ENCODE data around the gene B4GALT2.
A peak's percentile ranks its signal among the peaks of the same experiment; 100 is the strongest.

The B4GALT2 gene

DNA sequence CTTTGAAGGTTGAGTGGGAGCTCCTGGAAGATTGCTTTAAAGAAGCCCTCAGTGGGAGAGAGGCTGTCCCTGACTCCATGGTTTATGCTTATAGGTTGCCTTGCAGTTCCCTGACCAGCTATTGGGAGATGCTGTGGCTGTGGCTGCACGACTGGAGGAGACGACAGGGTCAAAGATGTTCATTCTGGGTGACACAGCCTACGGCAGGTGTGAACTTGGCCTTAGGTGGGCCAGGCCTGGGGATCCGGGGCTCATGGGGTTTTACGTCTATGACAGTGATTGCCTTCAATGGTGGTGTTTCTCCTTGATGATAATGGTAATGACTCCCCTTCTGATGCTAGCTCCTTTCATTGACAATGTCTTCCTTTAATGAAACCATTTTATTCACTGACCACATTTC lies 8.5 kb upstream of the B4GALT2 start:
- no peak for DNase-seq

DNA sequence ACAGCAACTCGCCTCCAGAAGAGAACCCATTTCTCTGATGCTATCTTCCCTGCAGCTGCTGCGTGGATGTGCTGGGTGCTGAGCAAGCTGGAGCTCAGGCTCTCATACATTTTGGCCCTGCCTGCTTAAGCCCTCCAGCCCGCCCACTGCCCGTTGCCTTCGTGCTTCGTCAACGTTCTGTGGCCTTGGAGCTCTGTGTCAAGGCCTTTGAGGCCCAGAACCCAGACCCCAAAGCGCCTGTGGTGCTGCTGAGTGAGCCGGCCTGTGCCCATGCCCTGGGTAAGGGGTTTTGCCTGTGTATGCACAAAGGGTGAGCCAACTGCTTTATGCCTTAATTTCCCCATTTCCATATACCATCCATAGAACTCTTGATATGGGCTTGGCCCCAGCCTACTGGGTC lies 8.1 kb upstream of the B4GALT2 start:
- DNase-seq: no peak

DNA sequence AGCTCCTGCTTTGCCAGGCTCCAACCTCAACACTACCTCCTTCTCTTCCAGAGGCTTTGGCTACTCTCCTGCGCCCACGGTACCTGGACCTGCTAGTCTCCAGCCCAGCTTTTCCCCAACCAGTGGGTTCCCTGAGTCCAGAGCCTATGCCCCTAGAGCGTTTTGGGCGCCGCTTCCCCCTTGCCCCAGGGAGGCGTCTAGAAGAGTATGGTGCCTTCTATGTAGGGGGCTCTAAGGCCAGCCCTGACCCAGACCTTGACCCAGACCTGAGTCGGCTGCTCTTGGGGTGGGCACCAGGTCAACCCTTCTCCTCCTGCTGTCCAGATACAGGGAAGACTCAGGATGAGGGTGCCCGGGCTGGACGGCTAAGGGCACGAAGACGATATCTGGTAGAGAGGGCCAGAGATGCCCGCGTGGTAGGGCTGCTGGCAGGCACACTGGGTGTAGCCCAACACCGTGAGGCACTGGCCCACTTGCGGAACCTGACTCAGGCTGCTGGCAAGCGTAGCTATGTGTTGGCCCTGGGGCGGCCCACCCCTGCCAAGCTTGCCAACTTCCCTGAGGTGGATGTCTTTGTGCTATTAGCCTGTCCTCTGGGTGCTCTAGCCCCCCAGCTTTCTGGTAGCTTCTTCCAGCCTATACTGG lies 7.6 kb upstream of the B4GALT2 start:
- DNase-seq: no peak

DNA sequence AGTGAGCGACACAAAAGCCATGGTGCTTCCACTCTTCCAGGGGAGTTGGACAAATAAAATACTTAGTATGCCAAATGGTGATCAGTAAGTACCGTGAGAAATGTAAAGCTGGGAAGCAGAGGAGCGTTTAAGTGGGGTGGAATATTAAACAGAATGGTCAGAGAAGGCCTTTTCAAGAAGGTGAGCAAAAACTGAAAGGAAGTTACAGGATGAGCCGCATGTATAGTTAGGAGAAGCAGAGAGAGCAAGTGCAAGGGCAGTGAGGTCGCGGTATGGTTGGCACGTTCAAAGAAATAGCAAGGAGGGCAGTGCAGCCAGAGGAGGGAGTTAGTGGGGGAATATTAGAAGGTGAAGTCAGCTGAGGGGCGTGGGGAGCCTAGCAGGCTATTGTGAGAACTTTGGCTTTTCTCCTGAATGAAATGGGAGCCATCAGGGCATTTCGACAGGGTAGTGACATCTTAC lies 5.0 kb upstream of the B4GALT2 start:
- DNase-seq: no peak

DNA sequence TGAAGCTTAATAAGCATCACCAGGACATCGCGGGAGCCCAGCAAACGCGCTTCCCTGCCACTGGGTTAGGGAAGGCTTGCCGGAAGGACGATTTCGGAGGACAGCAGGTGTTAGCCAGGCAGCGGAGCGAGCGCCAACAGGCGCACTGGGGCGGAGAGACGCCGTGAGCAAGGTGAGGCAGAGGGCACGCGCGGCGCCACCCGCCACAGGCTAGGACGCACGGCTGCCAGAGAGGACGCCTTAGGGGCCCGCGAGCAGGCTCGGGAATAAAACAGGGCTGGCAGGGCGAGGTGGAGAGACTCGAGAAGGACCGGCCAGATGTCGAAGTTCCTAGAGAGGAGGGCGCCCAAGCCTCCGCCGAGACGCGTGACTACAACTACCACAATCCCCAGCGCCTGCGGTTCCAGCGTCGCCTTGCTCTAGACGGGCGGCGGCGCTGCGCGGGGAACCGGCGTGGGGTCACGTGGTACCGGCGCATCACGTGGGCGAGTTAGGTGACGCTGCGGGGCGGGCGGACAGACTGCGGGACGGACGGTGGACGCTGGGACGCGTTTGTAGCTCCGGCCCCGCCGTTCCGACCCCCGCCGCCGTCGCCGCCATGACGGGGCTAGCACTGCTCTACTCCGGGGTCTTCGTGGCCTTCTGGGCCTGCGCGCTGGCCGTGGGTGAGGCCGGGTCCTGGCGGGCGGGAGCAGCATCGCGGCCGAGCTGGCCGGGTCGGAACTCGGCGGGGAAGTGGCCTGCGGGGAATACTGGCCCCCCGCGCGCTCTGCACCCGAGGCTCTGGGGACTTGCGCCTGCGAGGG lies 4.4 kb upstream of the B4GALT2 start, which contains the start of gene ATP6V0B:
TSS of gene ATP6V0B (plus strand) at position 518 of the 806 bp plus-strand sequence. CDS start at position 599, 81 bp downstream.
- DNase-seq: peak; percentile 85 to 94

DNA sequence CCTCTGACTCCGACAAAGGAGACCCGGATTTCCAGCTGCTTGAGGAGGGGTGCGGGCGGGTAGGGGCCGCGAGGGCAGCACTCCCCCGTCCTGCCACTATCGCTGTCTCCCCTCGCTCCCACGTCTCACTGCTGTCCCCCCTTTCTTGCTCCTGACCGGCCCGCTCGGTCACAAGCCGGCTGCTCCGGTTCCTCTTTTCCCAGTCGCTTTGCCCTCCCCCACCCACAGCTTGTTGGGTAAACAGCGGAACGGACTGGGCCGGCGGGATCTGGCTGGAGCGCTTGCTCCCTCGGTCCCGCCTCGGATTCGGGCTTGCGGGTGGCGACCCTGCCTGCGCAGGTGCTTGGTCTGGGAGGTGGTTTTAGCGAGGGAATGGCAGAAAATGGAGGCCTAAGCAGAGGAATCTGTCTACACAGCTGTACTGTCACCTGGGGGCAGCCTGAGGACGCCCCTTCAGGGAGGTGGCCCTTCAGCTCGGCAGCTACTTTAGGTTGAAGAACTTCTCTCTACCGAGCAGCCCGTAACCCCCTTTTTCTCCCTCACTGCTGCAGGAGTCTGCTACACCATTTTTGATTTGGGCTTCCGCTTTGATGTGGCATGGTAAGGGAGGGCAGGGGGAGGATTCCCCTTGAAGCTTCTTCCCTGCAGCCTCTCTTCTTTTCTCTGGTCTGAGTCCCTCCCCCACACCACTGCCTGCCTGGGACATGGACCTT lies 3.6 kb upstream of the B4GALT2 start:
- no peak for DNase-seq

DNA sequence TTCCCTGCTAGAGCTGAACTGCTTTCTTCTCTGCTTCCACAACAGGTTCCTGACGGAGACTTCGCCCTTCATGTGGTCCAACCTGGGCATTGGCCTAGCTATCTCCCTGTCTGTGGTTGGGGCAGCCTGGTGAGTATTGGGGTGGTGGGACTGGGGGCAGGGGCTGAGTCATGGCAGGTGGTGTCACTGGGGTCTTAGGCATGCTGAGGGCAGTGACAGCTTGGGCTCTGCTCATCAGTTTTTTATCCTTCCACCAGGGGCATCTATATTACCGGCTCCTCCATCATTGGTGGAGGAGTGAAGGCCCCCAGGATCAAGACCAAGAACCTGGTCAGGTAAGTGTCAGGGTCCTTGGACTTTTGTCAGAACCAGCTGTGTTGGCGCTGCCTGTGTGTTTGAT lies 3.0 kb upstream of the B4GALT2 start:
- no peak for DNase-seq

DNA sequence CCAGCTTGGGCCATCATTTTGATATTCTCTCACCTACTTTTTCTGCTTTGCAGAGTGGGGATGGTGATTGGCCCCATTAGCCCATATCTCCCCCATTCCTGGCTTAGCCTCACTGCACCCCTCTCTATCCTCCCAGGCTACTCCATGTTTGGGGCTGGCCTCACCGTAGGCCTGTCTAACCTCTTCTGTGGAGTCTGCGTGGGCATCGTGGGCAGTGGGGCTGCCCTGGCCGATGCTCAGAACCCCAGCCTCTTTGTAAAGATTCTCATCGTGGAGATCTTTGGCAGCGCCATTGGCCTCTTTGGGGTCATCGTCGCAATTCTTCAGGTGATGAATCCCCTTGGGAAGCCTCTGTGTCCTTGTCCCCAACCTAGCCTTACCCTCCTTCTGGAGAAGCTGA lies 2.1 kb upstream of the B4GALT2 start:
- no peak for DNase-seq

DNA sequence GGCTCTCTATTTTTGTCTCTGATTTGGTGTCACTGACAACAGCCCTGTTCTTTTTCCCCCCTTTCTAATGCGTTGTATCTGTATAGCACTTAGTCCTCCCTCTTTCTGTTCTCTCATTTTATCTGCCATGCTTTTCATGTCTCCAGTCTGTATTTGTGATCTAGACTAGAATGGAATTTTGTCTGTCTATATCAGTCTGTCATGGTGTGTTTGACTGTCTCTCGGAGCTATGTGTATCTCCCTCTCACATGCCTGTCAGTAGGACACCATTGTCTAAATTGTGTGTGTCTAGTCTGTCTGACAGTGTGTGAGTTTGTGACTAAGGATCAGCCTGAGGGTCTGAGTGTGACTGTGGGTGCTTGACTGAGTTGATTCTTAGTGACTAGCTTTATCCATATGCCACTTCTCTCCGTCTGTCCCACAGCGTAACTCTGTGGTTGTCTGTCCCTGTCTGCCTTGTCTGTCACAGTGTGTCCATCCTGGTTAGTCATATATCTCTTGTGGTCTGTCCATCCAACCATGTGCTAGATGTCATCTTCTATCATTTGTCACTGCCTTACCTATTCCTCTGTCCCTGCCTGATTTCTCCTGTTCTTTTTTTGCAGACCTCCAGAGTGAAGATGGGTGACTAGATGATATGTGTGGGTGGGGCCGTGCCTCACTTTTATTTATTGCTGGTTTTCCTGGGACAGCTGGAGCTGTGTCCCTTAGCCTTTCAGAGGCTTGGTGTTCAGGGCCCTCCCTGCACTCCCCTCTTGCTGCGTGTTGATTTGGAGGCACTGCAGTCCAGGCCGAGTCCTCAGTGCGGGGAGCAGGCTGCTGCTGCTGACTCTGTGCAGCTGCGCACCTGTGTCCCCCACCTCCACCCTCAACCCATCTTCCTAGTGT lies 1.4 kb upstream of the B4GALT2 start:
- DNase-seq: no peak

DNA sequence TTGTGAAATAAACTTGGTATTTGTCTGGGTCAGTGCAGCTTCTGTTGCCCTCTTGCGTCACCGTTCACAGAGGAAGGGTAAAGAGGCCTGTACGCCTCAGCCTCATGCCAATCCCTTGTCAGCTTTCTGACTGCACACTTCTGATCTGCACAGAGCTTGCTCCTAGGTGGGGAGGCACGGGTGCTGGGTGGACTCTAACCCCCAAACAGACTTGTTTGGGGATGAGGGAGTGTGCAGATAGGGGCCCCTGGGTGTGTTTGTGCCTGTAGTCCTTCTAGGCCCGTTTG lies 803 bp upstream of the B4GALT2 start:
- no peak for DNase-seq

DNA sequence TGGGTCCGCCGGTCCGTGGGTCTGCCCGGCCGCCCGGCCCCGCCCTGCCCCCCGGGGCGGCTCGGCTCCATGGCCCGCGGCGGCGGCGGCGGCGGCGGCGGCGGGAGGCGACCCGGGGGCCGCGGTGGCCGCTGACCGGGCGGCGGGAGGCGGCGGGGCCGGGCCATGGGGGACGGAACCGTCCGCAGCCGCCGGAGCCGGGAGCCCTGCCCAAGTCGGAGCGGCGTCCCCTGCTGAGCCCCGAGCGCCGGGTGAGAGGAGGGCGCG lies 184 bp downstream of the B4GALT2 start:
- DNase-seq: no peak

DNA sequence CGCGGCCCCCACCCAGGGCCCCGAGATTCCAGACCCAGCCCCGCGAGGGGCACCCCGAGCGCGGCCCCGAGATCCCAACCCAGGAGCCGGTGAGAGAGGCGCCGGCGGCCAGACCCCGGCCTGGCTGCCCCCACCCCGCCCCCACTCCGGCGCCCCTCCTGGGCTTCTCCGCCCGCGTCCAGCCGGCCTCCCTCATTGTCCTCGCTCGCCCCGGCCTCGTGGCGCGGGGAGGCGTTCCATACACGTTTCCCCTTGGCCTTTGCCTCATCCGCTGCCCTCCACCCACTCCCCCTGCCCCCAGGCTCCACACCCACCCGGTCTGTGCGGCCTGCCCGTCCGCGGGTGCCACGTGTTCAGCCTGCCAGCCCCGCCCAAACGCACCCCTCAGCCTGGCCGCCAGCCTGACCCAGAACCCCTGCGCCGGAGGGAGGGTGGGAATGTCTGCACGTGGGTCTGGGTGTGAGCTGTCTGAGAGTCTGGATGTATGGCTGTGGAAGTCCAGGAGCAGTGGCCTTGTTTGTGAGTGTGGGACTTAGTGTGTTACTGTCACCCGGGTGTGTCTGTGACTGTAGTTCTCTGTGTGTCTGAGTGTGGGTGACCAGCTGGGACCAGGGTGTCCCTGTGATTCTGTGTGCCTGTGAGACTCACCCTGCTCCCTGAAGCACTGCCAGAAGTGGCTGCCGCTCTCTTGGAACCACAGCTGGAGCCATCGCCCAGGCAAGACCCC lies 681 bp downstream of the B4GALT2 start:
- no peak for DNase-seq

DNA sequence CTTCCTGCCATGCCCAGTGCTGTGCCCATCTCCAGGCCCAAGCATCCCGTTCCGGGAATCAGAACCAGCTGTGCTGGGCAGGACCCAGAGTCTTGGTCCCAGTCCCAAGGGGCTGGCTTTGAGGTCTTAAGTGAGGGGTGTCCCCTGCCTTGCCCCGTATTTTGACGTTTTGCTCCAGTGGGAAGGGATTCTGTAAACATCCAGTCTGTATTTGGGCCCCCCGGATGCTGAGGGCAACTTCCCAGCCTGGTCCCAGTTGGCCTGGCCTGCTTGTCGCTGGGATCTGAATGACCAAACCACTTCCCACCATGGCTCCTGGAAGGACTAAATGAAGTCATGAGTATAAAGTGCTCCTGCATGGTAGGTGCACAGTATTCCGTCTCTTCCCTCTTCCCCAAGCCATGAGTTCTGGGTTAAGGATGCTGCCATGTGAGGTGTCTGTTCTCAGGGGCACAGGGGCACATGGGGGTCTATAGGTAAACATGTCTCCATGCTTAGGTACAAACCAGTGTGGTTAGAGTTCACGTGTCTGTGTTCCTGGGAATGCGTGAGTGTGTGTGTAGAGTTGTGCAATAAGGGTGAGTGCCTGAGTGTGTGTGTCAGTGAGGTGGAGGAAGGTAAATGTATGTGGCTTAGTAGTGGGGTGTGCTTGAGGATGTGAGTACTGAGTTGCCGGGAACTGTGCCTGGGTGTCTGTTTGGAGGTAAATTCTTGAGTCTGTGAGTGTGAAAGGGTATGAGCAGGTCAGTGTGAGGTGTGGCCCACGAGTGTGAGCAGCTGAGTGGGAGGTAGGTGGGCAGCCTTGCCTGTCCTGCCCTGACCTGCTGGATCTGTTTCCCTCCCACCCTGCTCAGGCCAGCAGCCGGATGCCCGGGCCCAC lies 1.5 kb downstream of the B4GALT2 start:
- no peak for DNase-seq

DNA sequence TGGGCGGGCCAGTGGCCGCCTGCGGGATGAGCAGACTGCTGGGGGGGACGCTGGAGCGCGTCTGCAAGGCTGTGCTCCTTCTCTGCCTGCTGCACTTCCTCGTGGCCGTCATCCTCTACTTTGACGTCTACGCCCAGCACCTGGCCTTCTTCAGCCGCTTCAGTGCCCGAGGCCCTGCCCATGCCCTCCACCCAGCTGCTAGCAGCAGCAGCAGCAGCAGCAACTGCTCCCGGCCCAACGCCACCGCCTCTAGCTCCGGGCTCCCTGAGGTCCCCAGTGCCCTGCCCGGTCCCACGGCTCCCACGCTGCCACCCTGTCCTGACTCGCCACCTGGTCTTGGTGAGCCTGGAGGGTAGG lies 2.1 kb downstream of the B4GALT2 start:
- DNase-seq: peak in 1 of 2 experiments; percentile 11

DNA sequence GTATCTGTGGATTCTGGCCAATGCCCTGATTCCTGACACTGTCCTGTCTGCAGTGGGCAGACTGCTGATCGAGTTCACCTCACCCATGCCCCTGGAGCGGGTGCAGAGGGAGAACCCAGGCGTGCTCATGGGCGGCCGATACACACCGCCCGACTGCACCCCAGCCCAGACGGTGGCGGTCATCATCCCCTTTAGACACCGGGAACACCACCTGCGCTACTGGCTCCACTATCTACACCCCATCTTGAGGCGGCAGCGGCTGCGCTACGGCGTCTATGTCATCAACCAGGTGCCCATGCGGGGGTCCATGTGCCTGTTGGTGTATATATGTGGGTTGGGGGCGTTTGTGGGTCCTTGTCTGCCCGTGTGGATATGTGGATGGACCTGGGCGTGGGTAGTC lies 2.6 kb downstream of the B4GALT2 start:
- no peak for DNase-seq

DNA sequence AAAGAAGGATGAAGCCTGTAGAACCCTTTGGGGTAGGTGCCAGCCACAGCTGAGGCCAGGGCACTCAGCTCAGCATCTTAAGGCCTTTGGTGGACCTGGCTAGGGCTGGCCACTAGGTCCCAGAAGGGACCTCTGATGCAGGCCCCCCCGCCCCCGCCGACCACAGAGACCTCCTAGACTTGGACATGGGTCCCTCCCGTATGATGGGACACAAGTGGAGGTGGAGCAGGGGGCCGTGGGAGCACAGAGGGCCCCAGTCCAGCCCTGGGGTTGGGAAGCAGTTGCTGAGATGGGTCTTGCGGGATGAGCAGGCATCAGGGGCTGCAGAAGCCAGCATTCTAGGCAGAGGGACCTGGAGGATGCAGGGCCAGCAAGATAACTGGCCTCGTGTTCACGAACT lies 3.2 kb downstream of the B4GALT2 start:
- DNase-seq: no peak

DNA sequence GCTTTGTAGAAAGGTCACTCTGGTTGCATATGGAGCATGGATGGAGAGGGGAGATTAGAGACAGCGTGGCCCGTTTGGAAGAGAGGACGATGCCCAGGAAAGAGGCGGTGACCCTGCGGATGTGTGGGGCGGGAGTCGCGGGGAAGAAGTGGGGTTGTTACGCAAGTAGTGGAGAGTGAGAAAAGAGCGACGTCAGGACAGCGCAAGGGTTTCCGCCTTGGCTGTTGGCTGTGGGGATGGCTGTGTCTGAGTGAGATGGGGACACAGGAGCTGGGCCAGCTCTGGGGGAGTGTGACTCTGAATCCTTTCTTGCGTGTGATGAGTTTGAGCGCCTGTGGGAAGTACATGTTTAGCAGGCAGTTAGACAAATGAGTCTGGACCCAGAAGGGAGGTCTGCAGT lies 3.8 kb downstream of the B4GALT2 start:
- no peak for DNase-seq

DNA sequence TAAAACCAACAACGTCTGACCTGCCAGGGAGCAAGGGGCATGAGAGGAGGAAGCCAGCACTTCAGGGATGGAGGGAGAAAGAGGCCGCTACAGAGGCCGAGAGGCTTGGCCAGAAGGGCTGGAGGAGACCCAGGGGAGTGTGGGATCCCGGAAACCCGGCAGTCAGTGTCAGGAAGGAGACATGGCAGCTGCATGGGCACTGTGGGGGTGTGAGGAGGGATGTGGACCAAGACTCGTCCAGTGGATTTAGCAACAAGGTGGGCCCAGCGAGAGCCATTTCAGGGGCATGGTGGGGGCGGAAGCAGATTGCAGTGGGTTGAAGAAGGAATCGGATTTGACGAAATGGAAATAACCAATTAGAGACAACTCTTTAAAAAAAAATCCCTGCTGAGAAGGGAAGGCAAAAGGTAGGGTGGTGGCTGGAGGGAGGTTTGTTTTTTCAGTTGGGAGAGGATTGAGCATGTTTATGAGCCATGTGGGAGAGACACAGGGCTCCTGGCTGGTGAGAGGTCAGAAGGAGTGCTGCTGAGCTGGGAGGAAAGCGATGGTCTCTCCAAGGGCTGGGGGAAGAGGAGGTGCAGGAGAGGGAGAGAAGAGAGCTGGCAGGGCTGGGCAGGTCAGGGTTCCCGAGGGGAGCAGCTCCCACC lies 4.4 kb downstream of the B4GALT2 start:
- no peak for DNase-seq

DNA sequence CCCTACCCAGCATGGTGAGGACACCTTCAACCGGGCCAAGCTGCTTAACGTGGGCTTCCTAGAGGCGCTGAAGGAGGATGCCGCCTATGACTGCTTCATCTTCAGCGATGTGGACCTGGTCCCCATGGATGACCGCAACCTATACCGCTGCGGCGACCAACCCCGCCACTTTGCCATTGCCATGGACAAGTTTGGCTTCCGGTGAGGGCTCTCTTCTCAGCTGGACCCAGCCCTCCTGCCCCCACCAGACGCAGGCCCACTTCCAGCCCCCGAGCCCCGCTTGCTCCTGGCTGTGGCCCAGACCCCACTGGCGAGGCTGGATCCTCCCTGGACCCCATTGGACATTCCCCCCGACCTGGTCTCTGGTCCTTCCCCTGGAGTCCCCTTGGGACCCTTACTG lies 5.8 kb downstream of the B4GALT2 start:
- no peak for DNase-seq

DNA sequence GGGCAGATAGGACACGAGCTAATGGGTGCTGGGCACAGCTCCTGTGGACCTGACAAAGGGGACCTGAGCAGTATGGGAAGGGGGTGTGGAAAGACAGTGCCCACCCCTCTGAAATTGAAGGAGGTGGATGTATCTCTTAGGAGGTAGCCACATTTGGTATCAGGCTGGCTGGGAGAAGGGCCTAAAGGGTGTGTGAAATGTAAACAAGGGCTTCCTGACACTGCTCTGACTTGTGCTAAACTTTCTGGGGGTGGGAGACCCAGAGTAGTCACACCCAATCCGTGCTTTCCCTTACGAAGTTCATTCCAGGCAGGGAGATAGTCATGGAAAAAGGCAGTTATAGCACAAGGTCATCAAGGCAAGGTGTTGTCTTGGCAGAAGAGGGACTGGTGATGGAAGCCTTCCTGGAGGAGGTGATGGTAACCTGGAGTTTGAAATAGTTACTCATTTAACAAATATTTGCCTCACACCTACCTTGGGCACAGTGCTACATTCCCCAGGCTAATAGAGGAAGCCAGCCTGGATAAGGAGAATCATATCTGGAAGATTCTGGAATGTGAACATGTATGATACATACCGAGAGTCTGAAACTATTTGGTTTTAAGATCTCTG lies 7.1 kb downstream of the B4GALT2 start:
- no peak for DNase-seq

DNA sequence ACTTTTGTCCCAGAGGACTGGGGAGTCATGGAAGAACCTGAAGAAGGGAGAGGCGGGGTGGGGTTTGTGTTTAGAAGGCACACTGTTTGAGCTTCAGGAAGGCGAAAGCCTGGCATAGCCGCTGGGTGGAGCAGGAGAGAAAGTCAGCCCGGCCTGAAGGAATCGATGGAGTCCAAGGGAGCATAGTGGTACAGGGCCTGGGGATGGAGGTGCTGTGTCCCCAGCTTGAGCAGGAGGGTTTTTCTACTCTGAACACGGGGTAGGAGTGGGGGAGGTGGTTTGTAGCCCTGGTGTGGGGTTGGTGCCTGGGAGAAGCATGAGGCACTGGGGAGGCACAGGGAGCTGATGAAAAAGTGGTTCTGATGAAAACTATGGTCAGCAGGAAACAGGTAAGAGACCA lies 7.7 kb downstream of the B4GALT2 start:
- no peak for DNase-seq

All from SHP77 (cell line).